Sigmoid colon (tissue), 7 donors: ENCODE data around the gene PRLHR. TPM values are rescaled to one million over a fixed set of nuclear protein-coding genes. Genes with fewer than 3 reads are reported as not detected.
A peak's percentile ranks its signal among the peaks of the same experiment; 100 is the strongest.

Experiments
- DNase-seq: peaks from one replicate; pipeline ENCODE4 v3.0.0-alpha.2; 2019
- H3K27ac ChIP-seq, 4 donors: fragments of 200-600 bp; sonication (generic); one replicate each; pipeline ENCODE4 v1.5.1; 2016 to 2019; ENCODE audit warnings: mild to moderate bottlenecking in 1 of 4
- H3K27me3 ChIP-seq, 3 donors: fragments of 200-600 bp; sonication (generic); one replicate each; pipeline ENCODE4 v1.5.1; 2019; ENCODE audit warnings: mild to moderate bottlenecking in 1 of 3
- H3K36me3 ChIP-seq, 4 donors: fragments of 200-600 bp; sonication (generic); one replicate each; pipeline ENCODE4 v1.5.1; 2016 to 2019
- H3K4me1 ChIP-seq, 4 donors: fragments of 200-600 bp; sonication (generic); one replicate each; pipeline ENCODE4 v1.5.1; 2017 to 2019
- H3K4me3 ChIP-seq, 4 donors: fragments of 200-600 bp; sonication (generic); one replicate each; pipeline ENCODE4 v1.5.1; 2017 to 2019; ENCODE audit warnings: mild to moderate bottlenecking in 2 of 4, moderate library complexity in 1 of 4
- H3K9me3 ChIP-seq, 4 donors: fragments of 200-600 bp in 3 of 4; sonication (generic) in 3 of 4; one replicate each; pipeline versions ENCODE4 v1.5.1 to v1.6.1; 2013 to 2019
- CTCF ChIP-seq, 4 experiments: fragments of 450-650 bp in 3 of 4; fragments of 200-600 bp in 1 of 4; IDR thresholded peaks; one replicate each; pipeline ENCODE4 v1.5.1; 2016 to 2019; ENCODE audit warnings: antibody characterized with exemption in 4 of 4, mild to moderate bottlenecking in 3 of 4, moderate library complexity in 2 of 4
- EP300 ChIP-seq, 4 donors: sonication (generic); formaldehyde crosslinking; IDR thresholded peaks; one replicate each; pipeline ENCODE4 v1.6.1; 2017; ENCODE audit warnings: antibody characterized with exemption in 4 of 4
- POLR2A ChIP-seq, 2 donors: fragments of 450-650 bp; IDR thresholded peaks; one replicate each; pipeline ENCODE4 v1.6.1; 2016; ENCODE audit warnings: antibody characterized with exemption in 2 of 2, mild to moderate bottlenecking in 2 of 2, moderate library complexity in 2 of 2
- POLR2AphosphoS5 ChIP-seq, 4 donors: sonication (generic); formaldehyde crosslinking; IDR thresholded peaks; one replicate each; pipeline ENCODE4 v1.6.1; 2017; ENCODE audit warnings: antibody characterized with exemption in 4 of 4
- WGBS, 2 donors: extraction: QIAGEN DNeasy Blood & Tissue Kit; methylation state at CpG; one replicate each; pipeline ENCODE4 v1.1.7; 2013; 5-methylcytosine and 5-hydroxymethylcytosine counted together
- intact Hi-C: fragments of 100-400 bp; cut with DNase I; formaldehyde crosslinking; loops from one replicate; pipeline ENCODE4 v1.15.1; 2023
- polyA plus RNA-seq, 3 donors: library from polyadenylated mRNA; stranded (reverse); fragments of 200-250 nt; gene quantifications; one replicate each; pipeline ENCODE4 v1.2.3, GENCODE V29; 2013
- total RNA-seq, 4 donors: library from RNA; depleted of rRNA; stranded (reverse); fragments of >200 nt; gene quantifications; one replicate each; pipeline ENCODE4 v1.1.0, GENCODE V29; 2016
- donor health status: healthy with polysubstance abuse.
- donor health status: Bipolar disorder and iron deficiency.
- donor health status: healthy.

Gene PRLHR
- total and polyA plus RNA-seq, 7 donors = under 0.01 to 0.49 TPM; not detected in 5

GRCh38 chr10:118568327-118568848 is 27.1 kb downstream of the PRLHR start:
- intact Hi-C loops = loop anchor here (1.0 to 5.0 kb wide), 4 partner anchors 153 to 459 kb away; partner anchors contain the start of genes FAM204A and NANOS1
- Histone ChIP-seq H3K4me1 (peaks cover 0 to 56% (median 54%) of the 10 kb centered on the region in 4 donors), H3K9me3 (no peaks in the 10 kb centered on the region), H3K36me3 (no peaks in the 10 kb centered on the region), H3K4me3 (peak overlapping the region in 2 of 4 donors; percentile 20 to 26), H3K27me3 (no peaks in the 10 kb centered on the region), H3K27ac (peak overlapping the region in 3 of 4 donors; percentile 65 to 82 (median 76))
- peak; percentile 70 to 90 (median 81) for TF ChIP-seq CTCF (IDR thresholded peaks at IDR 0.05)
- TF ChIP-seq POLR2A (IDR thresholded peaks at IDR 0.05) = no peak
- 19 to 23% methylated on average over 10 of the region's 10 CpGs for WGBS, 2 donors
- no peak for DNase-seq

GRCh38 chr10:118567701-118568248 is 27.7 kb downstream of the PRLHR start:
- TF ChIP-seq CTCF (IDR thresholded peaks at IDR 0.05) = no peak
- TF ChIP-seq POLR2AphosphoS5 (IDR thresholded peaks at IDR 0.05) = no peak
- no peak for TF ChIP-seq EP300 (IDR thresholded peaks at IDR 0.05)
- no peak for TF ChIP-seq POLR2A (IDR thresholded peaks at IDR 0.05)
- no peaks in the 10 kb centered on the region for H3K36me3 ChIP-seq
- intact Hi-C loops = loop anchor here (1.0 to 5.0 kb wide), 4 partner anchors 154 to 460 kb away; partner anchors contain the start of genes FAM204A and NANOS1
- DNase-seq = no peak
- no peaks in the 10 kb centered on the region for H3K9me3 ChIP-seq
- 71 to 82% methylated on average over 11 of the region's 11 CpGs for WGBS, 2 donors
- H3K4me3 ChIP-seq = no peak overlapping the region
- peaks cover 0 to 56% (median 54%) of the 10 kb centered on the region in 4 donors for H3K4me1 ChIP-seq
- H3K27me3 ChIP-seq = no peaks in the 10 kb centered on the region
- peak overlapping the region in 1 of 4 donors; percentile 82 for H3K27ac ChIP-seq

GRCh38 chr10:118566911-118567310 is 28.5 kb downstream of the PRLHR start:
- no peaks in the 10 kb centered on the region for H3K36me3 ChIP-seq
- peak overlapping the region in 1 of 4 donors; percentile 9 for H3K27ac ChIP-seq
- 84 to 85% methylated on average over 8 of the region's 8 CpGs for WGBS, 2 donors
- no peak for DNase-seq
- no peak overlapping the region for H3K4me3 ChIP-seq
- no peaks in the 10 kb centered on the region for H3K27me3 ChIP-seq
- TF ChIP-seq POLR2A (IDR thresholded peaks at IDR 0.05) (no peak), POLR2AphosphoS5 (IDR thresholded peaks at IDR 0.05) (no peak), CTCF (IDR thresholded peaks at IDR 0.05) (no peak), EP300 (IDR thresholded peaks at IDR 0.05) (no peak)
- H3K4me1 ChIP-seq = peaks cover 0 to 49% (median 49%) of the 10 kb centered on the region in 4 donors
- no peaks in the 10 kb centered on the region for H3K9me3 ChIP-seq
- intact Hi-C loops = loop anchor here (5.0 kb wide), 2 partner anchors 225 to 460 kb away; partner anchors contain the start of genes FAM204A and NANOS1

GRCh38 chr10:118565301-118566075 is 30.0 kb downstream of the PRLHR start:
- Histone ChIP-seq H3K4me1 (peaks cover 0 to 35% (median 34%) of the 10 kb centered on the region in 4 donors), H3K27me3 (no peaks in the 10 kb centered on the region), H3K4me3 (no peak overlapping the region), H3K9me3 (no peaks in the 10 kb centered on the region), H3K36me3 (no peaks in the 10 kb centered on the region), H3K27ac (no peak overlapping the region)
- 88% methylated on average over 12 of the region's 12 CpGs for WGBS, 2 donors
- no peak for DNase-seq
- intact Hi-C loops = loop anchor here (5.0 kb wide), 2 partner anchors 223 to 462 kb away; partner anchors contain the start of genes FAM204A and NANOS1
- TF ChIP-seq POLR2A (IDR thresholded peaks at IDR 0.05) (no peak), CTCF (IDR thresholded peaks at IDR 0.05) (no peak), POLR2AphosphoS5 (IDR thresholded peaks at IDR 0.05) (no peak), EP300 (IDR thresholded peaks at IDR 0.05) (no peak)
